H9 (cell line): ENCODE measurements around the gene NACC1. TPM values are rescaled to one million over a fixed set of nuclear protein-coding genes. Genes with fewer than 3 reads are reported as not detected.

Experiments used
- DNase-seq: peaks from one replicate; pipeline ENCODE4 v3.0.0-alpha.2; 2017
- H2AFZ ChIP-seq: one replicate; pipeline ENCODE4 v1.6.1; 2013; ENCODE audit warnings: mild to moderate bottlenecking, low read length, control low read depth, moderate library complexity
- H2AK5ac ChIP-seq: 2 replicates; pipeline ENCODE4 v1.6.1; 2013; ENCODE audit warnings: low read length, control low read depth, mixed read lengths; ENCODE audit not compliant: insufficient read length
- H2BK120ac ChIP-seq: one replicate; pipeline ENCODE4 v1.6.1; 2013; ENCODE audit warnings: low read depth, mild to moderate bottlenecking, low read length, control low read depth, inconsistent platforms; ENCODE audit not compliant: poor library complexity, severe bottlenecking
- H2BK12ac ChIP-seq: 2 replicates; pipeline ENCODE4 v1.6.1; 2013; ENCODE audit warnings: low read length, control low read depth, mixed read lengths, low read depth; ENCODE audit not compliant: insufficient read length
- H2BK15ac ChIP-seq: 2 replicates; pipeline ENCODE4 v1.6.1; 2013; ENCODE audit warnings: low read depth, low read length, control low read depth
- H2BK20ac ChIP-seq: one replicate; pipeline ENCODE4 v1.6.1; 2013; ENCODE audit warnings: low read depth, mild to moderate bottlenecking, low read length, control low read depth, inconsistent platforms; ENCODE audit not compliant: poor library complexity, severe bottlenecking
- H2BK5ac ChIP-seq: 2 replicates; pipeline ENCODE4 v1.6.1; 2013; ENCODE audit warnings: low read length, control low read depth, mixed read lengths; ENCODE audit not compliant: insufficient read length
- H3K14ac ChIP-seq: 2 replicates; pipeline ENCODE4 v1.6.1; 2013; ENCODE audit warnings: low read length, control low read depth; ENCODE audit not compliant: insufficient read depth
- H3K18ac ChIP-seq: 2 replicates; pipeline ENCODE4 v1.6.1; 2013; ENCODE audit warnings: low read depth, mild to moderate bottlenecking, mixed read lengths, low read length, control low read depth; ENCODE audit not compliant: insufficient read length
- H3K23ac ChIP-seq: 2 replicates; pipeline ENCODE4 v1.6.1; 2013; ENCODE audit warnings: low read length, control low read depth, mixed read lengths, low read depth; ENCODE audit not compliant: insufficient read length
- H3K23me2 ChIP-seq: 2 replicates; pipeline ENCODE4 v1.6.1; 2013; ENCODE audit warnings: low read depth, mild to moderate bottlenecking, mixed read lengths, low read length, control low read depth; ENCODE audit not compliant: insufficient read length, poor library complexity, severe bottlenecking
- H3K27ac ChIP-seq: 2 replicates; pipeline ENCODE4 v1.5.1; 2013; ENCODE audit warnings: low read length, control low read depth, mixed read lengths, low read depth; ENCODE audit not compliant: insufficient read length
- H3K27me3 ChIP-seq: 2 replicates; pipeline ENCODE4 v1.6.1; 2013; ENCODE audit warnings: low read length, control low read depth, inconsistent platforms; ENCODE audit not compliant: insufficient read depth
- H3K4ac ChIP-seq: 2 replicates; pipeline ENCODE4 v1.6.1; 2013; ENCODE audit warnings: low read depth, mild to moderate bottlenecking, control low read depth, inconsistent platforms, low read length, moderate library complexity
- H3K4me1 ChIP-seq: 2 replicates; pipeline ENCODE4 v1.6.1; 2013; ENCODE audit warnings: low read length, control low read depth, inconsistent platforms; ENCODE audit not compliant: insufficient read depth
- H3K4me2 ChIP-seq: 2 replicates; pipeline ENCODE4 v1.6.1; 2013; ENCODE audit warnings: low read length, control low read depth, mixed read lengths; ENCODE audit not compliant: insufficient read length, insufficient read depth
- H3K56ac ChIP-seq: 2 replicates; pipeline ENCODE4 v1.6.1; 2013; ENCODE audit warnings: low read depth, mild to moderate bottlenecking, mixed read lengths, low read length, control low read depth; ENCODE audit not compliant: insufficient read length
- H3K79me1 ChIP-seq: 2 replicates; pipeline ENCODE4 v1.6.1; 2013; ENCODE audit warnings: low read depth, mild to moderate bottlenecking, moderate library complexity, low read length, control low read depth, inconsistent platforms; ENCODE audit not compliant: insufficient read depth, poor library complexity, severe bottlenecking
- H3K79me2 ChIP-seq: 2 replicates; pipeline ENCODE4 v1.6.1; 2013; ENCODE audit warnings: low read length, control low read depth, inconsistent platforms; ENCODE audit not compliant: insufficient read depth
- H3K9ac ChIP-seq: 2 replicates; pipeline ENCODE4 v1.6.1; 2013; ENCODE audit warnings: low read length, control low read depth, mixed read lengths; ENCODE audit not compliant: insufficient read length; ENCODE audit errors: extremely low read depth
- H3K9me3 ChIP-seq: one replicate; pipeline ENCODE4 v1.6.1; 2013; ENCODE audit warnings: low read depth, low read length, inconsistent platforms; ENCODE audit not compliant: control insufficient read depth
- H3T11ph ChIP-seq: one replicate; pipeline ENCODE4 v1.6.1; 2013; ENCODE audit warnings: mild to moderate bottlenecking, low read length, control low read depth, inconsistent platforms
- H4K20me1 ChIP-seq: one replicate; pipeline ENCODE4 v1.6.1; 2013; ENCODE audit not compliant: control insufficient read depth, insufficient read length, insufficient read depth
- H4K5ac ChIP-seq: 2 replicates; pipeline ENCODE4 v1.6.1; 2013; ENCODE audit warnings: low read depth, mild to moderate bottlenecking, mixed read lengths, low read length, control low read depth; ENCODE audit not compliant: insufficient read length
- H4K8ac ChIP-seq: replicated peaks from 2 replicates; pipeline ENCODE4 v1.6.1; 2013; ENCODE audit warnings: low read length, control low read depth, mixed read lengths, low read depth; ENCODE audit not compliant: insufficient read length
- H4K91ac ChIP-seq: 2 replicates; pipeline ENCODE4 v1.6.1; 2013; ENCODE audit warnings: low read depth, mild to moderate bottlenecking, moderate library complexity, mixed read lengths, low read length, control low read depth; ENCODE audit not compliant: insufficient read length
- H3K27ac Mint-ChIP-seq, 3 experiments: 2 replicates in 2 of 3; 3 replicates in 1 of 3; pipeline ENCODE4 v1.8.0; 2020 to 2021; ENCODE audit warnings: mixed read lengths in 3 of 3, mild to moderate bottlenecking in 1 of 3, moderate library complexity in 1 of 3
- H3K27me3 Mint-ChIP-seq: 2 replicates; pipeline ENCODE4 v1.8.0; 2021; ENCODE audit warnings: low read depth, mild to moderate bottlenecking, moderate library complexity, mixed read lengths
- H3K36me3 Mint-ChIP-seq, 3 experiments: 2 replicates in 2 of 3; 3 replicates in 1 of 3; pipeline ENCODE4 v1.8.0; 2020 to 2021; ENCODE audit warnings: low read depth in 3 of 3, mixed read lengths in 3 of 3; ENCODE audit not compliant: insufficient read depth in 1 of 3
- H3K4me1 Mint-ChIP-seq, 2 experiments: 2 replicates each; pipeline ENCODE4 v1.8.0; 2020; ENCODE audit warnings: mixed read lengths in 2 of 2
- H3K4me3 Mint-ChIP-seq, 2 experiments: 2 replicates in 1 of 2; 3 replicates in 1 of 2; pipeline ENCODE4 v1.8.0; 2020 to 2021; ENCODE audit warnings: mild to moderate bottlenecking in 2 of 2, mixed read lengths in 2 of 2, moderate library complexity in 1 of 2
- H3K9me3 Mint-ChIP-seq, 2 experiments: 2 replicates in 1 of 2; 3 replicates in 1 of 2; pipeline ENCODE4 v1.8.0; 2020; ENCODE audit warnings: mild to moderate bottlenecking in 2 of 2, mixed read lengths in 2 of 2, moderate library complexity in 1 of 2
- WGBS: extraction: QIAGEN DNeasy Blood & Tissue Kit; methylation state at CpG from one replicate; pipeline ENCODE4 v1.1.7; 2013; ENCODE audit warnings: missing lambda C conversion rate, low lambda C conversion rate, mixed read lengths; ENCODE audit not compliant: insufficient read length; ENCODE audit errors: extremely low coverage; 5-methylcytosine and 5-hydroxymethylcytosine counted together
- total RNA-seq: library from RNA; stranded (reverse); gene quantifications from 2 replicates; pipeline ENCODE4 v1.2.1, GENCODE V29; 2021
- TF ChIP-seq, protein P1 (sequence below): fragments of 200-600 bp; sonication (generic); conservative IDR thresholded peaks from 3 replicates; pipeline ENCODE4 v1.8.0; 2021; ENCODE audit warnings: antibody characterized with exemption, mild to moderate bottlenecking

NACC1 gene
- total RNA-seq, 1 experiment from 2014 or later: 198 TPM

DNA sequence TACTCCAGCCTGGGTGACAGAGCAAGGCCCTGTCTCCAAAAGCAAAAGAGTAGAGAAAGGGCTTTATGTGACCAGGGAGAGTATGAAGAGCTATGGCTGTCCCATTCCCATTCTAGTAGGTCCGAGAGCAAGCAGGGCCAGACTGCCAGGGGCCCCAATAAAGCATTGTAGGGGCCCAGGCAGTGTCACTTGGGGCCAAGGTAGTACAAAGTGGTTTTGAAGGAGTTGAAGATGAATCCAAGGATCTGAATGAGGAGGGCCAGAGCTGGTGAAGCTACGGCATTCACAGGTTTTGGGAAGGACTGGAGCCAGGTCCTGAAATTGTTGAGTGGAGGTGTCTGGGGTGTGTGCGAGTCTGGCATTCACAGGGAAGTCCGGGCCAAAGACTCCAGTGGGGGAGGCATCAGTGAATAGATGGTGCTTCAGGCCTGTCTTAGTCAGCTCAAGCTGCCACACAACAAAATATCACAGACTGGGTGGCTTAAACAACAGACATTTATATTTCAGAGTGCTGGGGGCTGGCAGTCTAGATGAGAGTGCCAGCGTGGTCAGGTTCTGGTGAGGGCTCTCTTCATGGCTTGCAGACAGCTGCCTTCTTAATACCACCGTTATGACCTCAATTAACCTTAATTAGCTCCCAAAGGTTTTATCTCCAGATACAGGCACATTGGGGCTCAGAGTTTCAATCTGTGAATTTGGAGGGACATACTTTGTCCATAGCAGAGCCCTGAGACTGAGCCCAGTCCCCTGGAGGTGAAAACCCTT lies 9.9 kb downstream of the NACC1 start:
- Histone ChIP-seq H2BK12ac (no peak overlapping the region), H3T11ph (no peak overlapping the region), H3K27me3 (no peaks in the 10 kb centered on the region), H3K9me3 (no peaks in the 10 kb centered on the region), H3K14ac (no peak overlapping the region), H3K56ac (no peak overlapping the region), H3K79me2 (peaks cover 53% of the 10 kb centered on the region; the same call in 1 of the 2 replicates), H3K4ac (no peak overlapping the region), H3K4me1 (no peaks in the 10 kb centered on the region), H3K9ac (no peak overlapping the region), H3K18ac (no peak overlapping the region), H2BK15ac (no peak overlapping the region), H4K91ac (no peak overlapping the region), H2AK5ac (no peak overlapping the region), H4K8ac (no peak overlapping the region), H2BK5ac (no peak overlapping the region), H3K23ac (no peak overlapping the region), H3K4me2 (no peak overlapping the region), H2BK120ac (no peak overlapping the region), H4K20me1 (no peaks in the 10 kb centered on the region), H4K5ac (no peak overlapping the region), H3K27ac (no peak overlapping the region), H3K79me1 (peaks cover 6% of the 10 kb centered on the region), H2BK20ac (no peak overlapping the region), H2AFZ (no peak overlapping the region), H3K23me2 (no peaks in the 10 kb centered on the region)
- WGBS: no CpG with 5 or more reads among the region's 6 CpGs
- H3K36me3 Mint-ChIP-seq: peaks cover 8 to 38% (median 17%) of the 10 kb centered on the region in 3 experiments; a peak in 6 of 7 replicates
- H3K4me3 Mint-ChIP-seq: 0 out of 5 replicates have a peak overlapping the region, but pooled peaks of 1 of the 2 experiments have one; percentile 5
- H3K27ac Mint-ChIP-seq: no peak overlapping the region; a peak in 2 of 7 replicates
- TF ChIP-seq, protein P1, sequence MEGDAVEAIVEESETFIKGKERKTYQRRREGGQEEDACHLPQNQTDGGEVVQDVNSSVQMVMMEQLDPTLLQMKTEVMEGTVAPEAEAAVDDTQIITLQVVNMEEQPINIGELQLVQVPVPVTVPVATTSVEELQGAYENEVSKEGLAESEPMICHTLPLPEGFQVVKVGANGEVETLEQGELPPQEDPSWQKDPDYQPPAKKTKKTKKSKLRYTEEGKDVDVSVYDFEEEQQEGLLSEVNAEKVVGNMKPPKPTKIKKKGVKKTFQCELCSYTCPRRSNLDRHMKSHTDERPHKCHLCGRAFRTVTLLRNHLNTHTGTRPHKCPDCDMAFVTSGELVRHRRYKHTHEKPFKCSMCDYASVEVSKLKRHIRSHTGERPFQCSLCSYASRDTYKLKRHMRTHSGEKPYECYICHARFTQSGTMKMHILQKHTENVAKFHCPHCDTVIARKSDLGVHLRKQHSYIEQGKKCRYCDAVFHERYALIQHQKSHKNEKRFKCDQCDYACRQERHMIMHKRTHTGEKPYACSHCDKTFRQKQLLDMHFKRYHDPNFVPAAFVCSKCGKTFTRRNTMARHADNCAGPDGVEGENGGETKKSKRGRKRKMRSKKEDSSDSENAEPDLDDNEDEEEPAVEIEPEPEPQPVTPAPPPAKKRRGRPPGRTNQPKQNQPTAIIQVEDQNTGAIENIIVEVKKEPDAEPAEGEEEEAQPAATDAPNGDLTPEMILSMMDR: no peak
- DNase-seq: no peak
- H3K4me1 Mint-ChIP-seq: peaks cover 10 to 19% of the 10 kb centered on the region in 2 experiments
- no peaks in the 10 kb centered on the region for H3K9me3 Mint-ChIP-seq
- no peaks in the 10 kb centered on the region for H3K27me3 Mint-ChIP-seq
